ENCODE measurements around the gene NFKBIA.

- TF ChIP-seq CTCF (IDR thresholded peaks at IDR 0.05) (no peak), POLR2A (IDR thresholded peaks at IDR 0.05) (peak in 1 of 2 donors; percentile 14)
Measured at GRCh38 chr14:35400648-35401421, 3.7 kb downstream of the NFKBIA start.

Data from uterus (tissue), 2 donors.